NCI-H2227 treated with DMSO at 0.1 percent for 48 hours (cell line): ENCODE results near the gene HOXD1.

Experiments used
- DNase-seq: peaks from one replicate; lab custom pipeline; 2025; lab: John Stamatoyannopoulos, UW

Gene HOXD1

DNA sequence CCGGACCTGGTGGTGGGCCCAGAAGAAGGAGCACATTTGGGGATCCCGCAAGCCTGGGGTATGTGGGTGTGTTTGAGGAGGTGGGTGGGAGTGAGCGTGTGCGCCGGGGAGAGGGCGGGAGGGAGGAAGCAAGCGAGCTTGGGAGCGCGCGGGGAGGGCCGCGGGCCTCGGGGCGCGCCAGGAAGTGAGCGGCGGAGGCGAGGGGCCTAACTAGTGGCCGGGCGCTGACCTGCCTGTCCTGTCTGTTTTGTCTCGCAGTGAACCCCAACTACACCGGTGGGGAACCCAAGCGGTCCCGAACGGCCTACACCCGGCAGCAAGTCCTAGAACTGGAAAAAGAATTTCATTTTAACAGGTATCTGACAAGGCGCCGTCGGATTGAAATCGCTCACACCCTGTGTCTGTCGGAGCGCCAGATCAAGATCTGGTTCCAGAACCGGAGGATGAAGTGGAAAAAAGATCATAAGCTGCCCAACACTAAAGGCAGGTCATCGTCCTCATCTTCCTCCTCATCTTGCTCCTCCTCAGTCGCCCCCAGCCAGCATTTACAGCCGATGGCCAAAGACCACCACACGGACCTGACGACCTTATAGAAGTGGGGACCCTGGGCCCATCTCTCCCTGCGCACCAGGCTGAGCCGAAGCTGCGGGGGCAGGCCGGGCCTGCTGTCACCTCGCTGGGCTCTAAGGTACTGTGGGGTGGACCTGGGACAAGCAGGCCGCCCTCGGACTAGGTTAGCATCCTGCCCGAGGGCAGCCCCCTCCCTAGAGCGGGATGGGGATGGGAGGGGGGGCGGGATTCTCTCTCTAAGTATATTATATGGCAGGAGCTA, 35.9 kb upstream of the HOXD1 start:
- no peak for DNase-seq

DNA sequence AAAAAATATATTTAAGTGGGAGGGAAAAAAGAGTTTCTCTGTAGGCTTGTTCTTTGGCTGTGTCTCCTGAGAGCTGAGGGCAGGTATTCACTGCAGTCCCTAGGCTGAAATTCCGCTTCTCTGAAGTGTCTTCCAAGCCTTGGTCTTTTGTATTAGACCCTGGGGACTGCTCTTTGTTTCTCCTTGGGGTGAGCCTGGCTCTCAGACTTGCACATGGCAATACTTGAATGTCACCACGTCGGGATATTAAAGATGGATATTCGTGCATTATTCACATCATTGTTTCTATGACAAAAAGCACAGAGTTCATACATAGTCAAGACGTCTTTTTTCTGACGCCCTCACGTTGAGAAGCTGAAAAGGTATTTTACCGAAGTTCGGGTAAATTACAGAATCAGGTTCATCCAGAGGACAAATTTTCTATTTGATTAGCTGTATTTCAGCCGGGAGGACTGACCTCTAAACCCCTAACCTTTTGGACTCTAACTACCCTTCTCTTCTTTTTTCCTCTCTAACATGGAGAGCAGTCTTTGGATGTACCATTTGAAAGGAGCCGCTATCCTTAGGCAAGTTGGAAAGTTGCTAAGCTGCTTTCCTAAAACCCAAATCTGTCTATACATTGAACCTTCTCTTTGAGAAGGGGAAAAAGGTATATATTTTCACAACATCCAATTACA, 33.8 kb upstream of the HOXD1 start:
- DNase-seq, result no peak

DNA sequence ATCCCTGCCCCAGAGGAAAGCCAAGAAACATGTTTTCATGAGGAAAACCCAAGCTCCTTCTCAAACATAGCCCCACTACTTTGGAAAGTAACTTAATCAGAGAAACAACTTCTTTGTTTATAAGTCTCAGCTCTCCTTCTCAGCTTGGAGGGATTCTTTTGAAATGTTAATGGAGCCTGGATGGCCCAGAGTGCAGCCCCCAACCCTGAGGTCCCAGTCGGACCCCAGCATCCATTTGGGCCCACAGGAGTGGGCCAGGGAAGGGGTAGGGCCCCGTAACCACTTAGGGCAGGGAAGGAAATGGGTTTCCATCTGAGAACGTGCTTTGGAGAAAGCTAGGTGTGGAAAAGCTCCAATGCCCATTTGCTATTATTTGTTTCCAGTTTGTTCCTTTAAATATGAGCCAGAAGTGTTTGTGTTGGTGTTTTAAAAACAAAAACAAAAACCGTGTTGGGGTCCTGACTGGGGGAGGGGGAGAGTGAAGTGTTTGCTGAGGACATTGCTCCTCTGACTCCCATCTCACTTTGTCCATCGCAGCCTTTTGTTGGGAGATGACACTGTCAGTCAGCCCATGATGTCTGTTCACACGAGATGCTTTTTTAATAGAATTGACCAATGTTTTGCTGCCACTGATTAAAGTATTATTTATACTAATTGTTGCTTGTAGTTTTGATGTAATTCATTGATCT, 33.0 kb upstream of the HOXD1 start:
- no peak for DNase-seq

DNA sequence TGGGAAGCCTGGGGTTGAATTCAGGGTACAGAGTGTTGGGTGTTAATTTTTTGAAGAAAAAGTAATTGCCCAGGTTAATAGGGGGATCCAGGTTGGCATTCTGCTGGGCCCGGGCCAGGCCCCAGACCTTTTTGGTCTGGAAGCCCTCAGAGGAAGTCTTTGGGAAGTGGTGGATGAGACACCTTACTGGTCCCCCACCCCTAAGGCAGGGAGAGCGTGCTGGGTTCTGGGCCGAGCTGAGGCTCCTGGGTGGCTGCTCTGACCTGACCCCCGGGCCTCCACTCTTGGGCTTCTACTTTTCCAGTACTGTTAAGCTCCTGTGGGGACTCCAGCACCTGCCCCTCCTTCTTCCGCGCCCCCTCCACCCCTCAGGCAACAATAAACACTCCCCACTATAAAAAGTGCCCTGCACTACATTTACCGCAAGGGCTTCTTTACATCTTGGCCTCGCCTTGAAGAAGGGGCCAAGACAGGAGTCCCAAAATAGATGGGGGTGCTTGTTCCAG, 32.1 kb upstream of the HOXD1 start:
- DNase-seq, result no peak

DNA sequence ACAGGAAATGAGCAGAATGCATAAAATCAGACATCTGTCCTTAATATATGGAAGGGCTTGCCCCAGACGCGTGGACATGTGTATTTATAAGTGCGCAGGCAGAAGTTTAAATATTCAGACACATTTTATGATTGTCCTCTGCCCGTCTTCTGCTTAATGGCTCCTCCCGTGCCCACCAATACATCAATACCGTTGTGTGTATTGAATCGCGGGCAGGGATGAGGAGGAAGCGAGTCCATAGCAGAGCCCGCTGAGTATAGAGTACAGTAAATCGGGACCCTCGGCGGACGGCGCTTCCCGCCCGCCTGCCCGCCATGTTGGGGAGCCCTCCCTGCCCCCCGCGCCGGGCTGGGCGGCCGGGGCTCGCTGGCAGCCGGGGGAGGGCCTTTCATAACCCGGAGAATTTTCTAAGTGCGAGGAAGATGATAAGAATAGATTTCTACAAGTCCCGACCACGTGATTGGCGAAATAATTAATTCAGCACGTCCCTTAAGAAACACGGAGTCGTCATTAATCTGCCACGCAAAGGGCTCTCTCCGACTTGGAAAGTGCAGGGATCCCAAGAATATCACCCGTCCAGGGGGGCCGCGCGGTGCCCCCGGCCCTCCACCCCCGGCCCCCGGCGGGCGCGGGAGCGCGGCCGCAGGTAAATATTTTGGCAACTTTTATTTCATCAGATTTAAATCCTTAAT, 31.5 kb upstream of the HOXD1 start, which contains the start of gene HOXD3:
Gene HOXD3, plus strand, starts transcription at position 501 of the 692 bp plus-strand sequence. CDS start 11,808 bp downstream, outside the sequence.
- no peak for DNase-seq

DNA sequence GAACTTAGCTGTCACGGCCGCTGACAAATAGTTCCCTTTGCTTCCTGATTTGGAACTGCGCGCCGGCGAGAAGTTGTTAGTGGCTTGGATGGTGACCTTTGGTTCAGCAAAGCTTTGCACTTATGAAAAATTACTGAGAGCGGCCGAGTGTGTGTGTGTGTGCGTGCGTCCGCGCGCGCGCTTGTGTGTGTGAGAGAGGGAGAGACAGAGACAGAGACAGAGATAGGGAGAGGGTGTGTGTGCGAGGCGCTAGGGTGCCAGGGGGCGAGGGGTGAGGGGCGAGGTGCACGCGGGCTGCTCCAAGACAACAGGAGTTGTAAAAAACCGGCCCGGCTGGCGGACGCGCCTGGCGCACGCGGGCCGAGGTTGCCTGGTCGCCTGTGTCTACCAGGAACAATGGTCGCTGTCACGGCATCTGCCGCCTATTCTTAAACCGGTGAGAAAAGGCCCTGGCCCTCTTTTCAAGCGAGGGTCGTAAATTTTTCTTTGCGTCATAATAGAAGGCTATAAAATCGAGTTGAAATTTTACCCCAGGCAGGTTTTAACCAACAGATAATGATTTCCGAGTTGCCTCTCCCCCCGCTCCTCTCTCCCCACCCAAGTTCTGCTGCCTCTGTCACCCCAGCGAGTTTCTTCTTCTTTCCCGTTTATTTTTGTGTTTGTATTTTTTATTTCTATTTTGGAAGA, 30.8 kb upstream of the HOXD1 start:
- peak; percentile 59 for DNase-seq

DNA sequence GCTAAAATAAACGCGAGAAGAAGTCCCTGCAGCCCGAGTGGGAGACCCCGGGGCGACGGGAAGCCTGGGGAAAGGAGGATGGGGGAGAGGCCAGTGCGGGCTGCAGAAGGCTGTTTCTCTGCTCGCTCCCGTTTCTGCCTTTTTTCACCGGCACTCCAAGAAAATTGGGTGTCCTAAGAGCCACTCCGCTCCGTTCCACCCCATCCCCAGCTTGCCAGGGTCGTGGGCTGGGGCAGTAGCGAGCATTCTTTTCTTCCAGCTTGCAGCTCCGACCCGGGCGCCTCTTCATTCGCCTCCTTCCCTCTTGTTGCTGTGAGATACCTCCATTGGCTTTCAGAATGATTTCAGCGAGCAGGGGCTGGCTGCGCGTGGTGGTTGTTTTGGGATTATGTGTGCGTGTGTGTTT, 30.3 kb upstream of the HOXD1 start:
- DNase-seq, result peak; percentile 44

DNA sequence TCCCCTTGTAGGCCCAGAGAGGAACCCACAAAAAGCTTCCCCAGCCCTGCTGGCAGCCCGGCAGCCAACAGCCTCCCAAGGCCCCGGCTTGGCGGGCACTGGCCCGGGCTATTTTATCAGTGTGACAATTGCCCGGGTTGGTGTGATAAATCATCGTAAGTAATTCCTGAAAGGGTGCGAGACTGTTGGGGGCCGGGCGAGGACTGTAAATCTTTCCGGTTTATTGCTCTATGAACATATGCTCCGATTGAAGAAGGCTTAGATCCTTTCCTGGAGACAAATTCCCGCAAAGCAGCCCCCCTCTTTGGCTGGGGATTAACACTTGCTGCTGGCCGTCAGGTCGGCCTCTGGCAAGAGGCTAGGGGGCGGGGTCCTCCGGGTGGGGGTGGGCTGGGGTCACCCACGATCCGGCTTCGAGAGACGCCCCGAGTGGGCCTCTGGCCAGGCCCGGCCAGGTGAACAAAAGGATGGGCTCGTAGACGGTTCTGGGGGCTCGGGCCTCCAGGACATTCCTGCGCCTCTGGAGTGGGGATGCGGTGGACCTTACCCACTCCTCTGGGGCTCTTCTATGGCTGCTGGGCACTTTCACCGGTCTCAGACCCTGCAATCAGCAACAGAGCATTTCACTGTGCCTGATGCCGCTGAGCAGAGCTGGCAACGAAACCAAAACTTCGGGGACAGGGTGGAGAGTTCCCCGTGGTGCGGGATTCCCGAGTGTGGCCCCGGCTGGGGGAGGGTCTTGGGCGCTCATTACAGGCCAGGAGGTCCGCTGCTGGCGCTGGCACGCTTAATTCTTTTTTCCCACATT, 29.4 kb upstream of the HOXD1 start:
- no peak for DNase-seq

DNA sequence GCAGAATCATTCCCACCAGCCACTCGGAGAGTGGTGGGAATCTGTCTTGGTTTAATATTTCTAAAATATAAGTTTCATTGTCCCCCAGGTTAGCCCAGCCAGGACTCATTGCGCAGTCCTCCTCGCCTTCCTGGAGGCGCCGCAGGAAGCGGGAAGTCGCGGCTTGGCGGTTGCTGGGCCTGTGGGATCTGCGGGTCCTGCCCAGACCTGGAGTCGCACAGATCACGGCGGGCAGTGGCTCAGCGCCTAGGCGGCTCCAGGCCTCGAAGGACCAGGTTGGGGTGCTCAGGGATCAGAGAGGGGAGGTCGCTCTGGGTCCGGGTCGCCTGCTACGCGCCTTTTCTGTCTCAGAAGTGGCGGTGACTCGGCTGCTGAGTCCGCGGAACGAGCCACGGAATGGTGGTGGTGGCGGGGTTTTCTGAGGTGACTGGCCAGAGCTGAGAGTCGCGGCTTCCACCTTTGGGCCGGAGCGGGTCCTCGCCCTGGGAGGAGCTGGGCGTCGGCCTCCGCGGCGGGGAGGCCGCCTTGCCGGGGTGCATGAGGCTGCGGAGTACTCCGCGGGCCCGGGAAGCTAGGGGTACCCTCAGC, 28.7 kb upstream of the HOXD1 start:
- no peak for DNase-seq

DNA sequence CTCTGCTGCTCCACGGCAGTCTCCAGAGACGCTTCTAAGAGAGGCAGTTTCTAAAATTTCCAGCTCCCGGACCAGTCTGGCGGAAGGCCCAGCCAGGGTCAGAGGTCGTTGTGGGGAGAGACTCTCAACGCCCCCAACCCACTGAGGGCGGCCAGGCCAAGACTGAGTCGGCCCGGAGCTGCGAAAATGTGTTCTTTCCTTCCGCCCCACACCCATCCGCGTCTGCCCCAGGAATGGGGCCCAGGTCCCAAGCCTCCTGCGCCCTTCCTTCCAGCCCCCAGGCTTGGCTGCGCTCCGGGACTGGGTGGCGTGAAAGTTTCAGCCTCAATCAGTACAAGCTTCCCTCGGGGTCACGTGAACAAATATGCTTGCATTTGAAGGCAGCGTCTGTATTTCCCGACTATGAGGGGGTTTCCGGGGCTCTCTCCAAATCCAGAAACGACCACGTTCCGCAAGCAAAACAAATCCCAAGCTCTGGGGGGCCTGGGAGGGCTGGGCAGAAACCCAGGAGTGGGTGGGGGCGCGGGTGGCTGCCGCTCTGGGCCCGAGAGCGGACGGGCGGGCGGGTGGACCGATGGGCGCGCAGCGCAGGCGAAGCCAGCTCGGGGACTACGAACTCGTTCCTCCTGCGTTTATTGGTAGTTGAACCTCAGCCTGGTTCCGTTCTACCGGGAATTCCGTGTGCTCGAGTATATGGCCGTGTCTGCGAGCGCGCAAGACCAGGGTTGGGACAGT, 28.1 kb upstream of the HOXD1 start:
- DNase-seq, result no peak

DNA sequence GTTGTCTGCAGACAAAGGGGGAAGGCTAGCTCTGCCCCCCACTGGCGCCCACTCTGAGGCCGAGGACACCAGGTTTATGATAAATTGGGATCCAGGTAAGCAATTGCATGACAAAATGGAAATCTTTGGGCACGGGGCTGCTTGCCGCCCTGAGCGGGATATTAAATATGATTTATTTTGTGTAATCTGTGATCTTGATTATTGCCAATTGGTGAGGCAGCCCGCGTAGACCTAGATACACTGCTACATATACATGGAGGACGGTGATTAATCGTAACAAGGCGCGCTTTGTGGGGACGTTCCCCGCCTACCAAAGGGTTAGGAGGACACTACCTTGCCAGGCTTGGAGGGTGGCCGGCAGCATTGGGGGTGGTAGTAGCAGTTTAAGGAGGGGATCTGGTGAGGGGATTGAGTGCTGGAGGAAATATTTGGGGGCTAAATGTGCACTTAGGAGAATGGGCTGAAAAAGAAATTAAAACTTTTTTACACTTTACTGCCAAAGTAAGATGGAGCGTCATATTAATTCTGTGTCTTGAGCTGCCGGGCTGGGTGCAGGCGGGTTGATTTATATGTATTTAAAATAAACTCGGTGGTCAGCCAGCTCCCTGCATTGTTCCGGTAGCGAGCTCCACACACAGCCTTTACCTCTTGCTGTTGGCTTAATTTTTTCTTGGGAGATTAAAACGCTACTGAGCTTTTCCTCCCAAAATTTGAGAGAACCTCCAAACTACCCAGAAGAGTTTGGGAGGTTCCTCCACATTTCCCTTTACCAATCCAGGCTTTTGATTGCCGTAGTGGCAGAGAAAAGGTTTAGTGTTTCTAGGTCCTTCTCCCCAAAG, 27.3 kb upstream of the HOXD1 start:
- DNase-seq, result no peak

DNA sequence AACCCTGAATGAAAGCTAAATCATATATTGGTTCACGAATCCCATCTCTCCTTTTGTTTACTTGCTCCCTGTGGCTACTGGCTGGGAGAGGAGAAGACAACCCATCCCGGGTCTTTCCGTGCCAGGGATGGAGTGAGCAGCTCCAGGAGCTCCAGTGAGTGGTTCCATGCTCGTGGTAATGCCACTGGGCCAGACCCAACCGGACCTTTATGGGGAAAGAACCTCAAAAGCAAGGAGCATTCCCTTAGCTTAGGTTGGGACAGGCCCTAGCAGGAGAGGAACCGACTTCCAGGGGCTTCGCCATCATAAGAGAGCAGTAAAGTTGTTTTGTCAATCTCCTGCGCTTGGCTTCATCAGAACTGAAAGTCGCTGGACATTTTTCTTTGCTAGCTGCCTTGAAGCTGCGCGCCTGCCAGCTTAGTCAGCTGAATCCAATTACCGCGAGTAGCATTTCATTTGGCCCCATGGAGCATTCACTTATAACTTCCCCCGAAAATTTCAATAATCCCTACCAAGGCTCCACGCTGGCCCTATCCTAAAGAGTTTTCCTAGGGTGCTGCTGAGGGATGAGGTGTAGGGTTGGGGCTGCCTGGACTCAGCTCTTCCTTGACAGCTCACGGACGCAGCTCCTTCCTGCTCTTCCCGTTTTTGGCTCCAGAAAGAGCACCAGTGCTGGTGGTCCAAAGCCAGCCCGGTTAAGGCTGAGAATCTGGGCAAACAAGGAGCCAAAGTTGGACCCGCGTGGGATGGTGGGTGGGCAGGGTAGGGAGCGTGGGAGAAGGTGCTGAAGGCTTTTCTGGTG, 26.4 kb upstream of the HOXD1 start:
- DNase-seq, result no peak

DNA sequence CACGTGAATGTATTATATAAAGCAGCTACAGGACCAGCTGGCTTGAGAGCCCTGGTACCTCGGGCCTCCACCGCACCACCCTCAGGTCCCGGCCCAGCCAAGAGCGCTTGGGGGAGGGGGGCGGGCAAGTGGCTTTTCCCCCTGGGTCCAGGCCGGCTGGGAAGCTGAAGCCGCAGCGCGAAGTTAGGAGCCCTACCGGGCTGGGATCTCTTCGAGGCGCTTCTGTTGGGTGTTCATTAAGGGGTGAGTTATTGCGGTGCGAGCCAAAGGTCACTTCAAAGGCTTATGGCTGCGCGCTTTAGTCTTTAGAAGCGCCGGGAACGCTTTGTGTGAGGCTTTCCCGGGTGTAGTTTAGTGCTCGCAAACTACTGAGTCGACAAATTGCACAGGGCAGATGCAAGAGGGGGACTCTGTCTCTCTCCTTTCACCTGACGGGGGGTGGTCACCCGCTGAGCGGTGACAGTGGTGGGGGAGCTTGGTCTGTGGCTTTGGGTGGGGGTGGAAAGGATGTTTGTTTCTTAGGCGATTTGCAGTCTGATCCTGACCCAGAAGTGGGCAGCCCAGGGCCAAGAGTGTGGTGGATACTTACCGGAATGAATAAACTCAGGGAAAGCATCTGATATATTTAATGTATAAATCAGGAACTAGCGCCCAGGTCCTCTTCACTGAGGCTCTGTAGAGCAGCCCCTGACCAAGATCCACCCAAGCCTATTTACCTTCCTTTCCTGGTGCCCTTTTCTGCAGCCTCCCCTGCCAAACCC, 25.4 kb upstream of the HOXD1 start:
- DNase-seq, result no peak

DNA sequence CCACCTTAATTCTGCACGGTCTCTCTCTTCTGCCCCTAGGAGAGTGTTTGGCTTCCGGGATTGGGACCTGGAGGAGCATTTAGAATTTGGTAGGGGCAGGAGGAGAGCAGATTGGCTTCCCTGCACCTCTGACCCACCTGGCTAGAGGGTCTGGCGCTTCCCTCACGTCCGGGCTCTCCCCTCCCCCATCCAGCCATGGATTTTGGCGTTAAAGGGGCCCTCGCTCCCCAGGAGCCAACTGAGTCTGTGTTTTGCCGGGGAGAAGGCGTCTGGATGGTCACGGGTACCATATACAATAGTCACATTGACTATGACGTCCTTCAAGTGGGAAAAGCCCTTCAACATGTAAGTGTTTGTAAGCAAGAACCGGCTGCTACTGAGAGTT, 24.8 kb upstream of the HOXD1 start:
- no peak for DNase-seq

DNA sequence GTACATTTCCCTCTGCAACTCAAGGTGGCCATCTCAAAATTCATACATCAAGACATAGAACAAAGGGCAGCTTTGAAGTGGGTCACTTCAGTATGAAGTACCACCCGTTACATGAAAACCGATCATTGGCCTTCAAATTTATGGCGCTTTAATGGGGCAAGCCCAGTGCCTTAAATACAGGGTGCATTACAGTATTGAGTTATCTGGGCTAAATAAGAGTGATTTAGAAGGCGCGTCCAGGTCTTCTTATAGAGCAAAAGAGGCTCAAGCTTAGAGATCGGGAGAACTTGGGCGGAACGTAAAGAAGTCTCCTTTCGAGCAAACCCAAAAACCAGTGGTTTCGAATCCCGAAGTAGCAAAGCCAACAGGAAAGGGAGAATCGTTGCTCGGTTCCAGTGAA, 24.3 kb upstream of the HOXD1 start:
- DNase-seq, result no peak

DNA sequence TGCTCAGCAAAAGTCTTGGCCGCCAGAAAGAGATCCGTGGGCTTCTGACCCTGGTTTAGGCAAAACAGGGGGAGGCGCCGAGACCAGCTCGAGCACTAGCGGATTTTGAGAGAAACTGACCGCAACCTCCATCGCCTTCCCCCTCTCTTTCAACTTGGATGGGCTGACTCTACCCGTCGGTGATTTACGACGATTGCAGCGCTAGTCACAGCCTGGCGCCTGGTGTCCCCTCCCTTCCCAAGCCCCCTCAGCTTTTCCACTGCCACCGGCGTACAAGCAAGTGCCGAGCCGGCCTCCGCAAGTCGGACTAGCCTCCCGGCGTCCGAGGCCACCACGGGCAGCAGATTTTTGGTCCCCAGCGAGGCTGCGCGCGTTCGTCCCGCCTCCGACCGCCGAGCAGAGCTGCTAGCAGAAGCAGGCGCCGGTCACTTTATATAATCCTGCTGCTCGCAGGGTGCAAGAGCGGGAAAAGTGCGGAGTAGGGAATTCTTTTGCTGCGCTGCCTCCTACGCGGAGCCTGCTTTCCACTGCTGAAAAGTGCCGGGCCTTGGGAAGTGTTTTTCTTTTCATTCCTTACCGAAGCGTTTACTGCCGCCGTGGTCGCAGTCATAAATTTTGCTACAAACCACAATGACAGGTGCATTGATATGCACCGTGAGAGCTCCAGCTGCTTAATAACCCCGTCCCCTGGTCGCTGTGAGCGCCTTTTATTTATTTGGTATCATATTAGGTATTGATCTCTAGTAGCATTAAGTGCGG, 23.7 kb upstream of the HOXD1 start:
- DNase-seq, result no peak
